Medulla oblongata (tissue), 1 donor: Measurements from ENCODE around the gene PTTG1IP.

ENCODE experiments used
- DNase-seq: peaks from one replicate; pipeline ENCODE4 v3.0.0-alpha.2; 2015; ENCODE audit errors: extremely low spot score

Gene PTTG1IP

DNA sequence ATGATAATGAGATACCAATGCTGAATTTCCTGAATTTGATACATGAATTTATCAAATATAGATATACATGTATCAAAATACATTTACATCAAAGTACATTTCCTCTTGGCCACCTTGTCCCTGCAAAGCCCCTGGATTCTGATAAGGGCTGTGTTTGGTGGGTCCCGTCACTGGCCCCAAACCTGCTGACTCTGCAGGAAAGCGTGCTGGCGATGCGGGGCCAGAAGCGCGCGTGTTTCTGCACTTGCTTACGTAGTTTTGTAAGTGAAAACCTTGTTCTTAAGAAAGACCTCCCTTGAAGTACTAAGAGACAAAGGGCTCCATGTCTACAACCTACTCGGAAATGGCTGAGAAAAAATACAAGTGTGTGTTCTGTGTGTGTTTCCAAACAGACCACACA, 36.2 kb upstream of the PTTG1IP start:
- DNase-seq = no peak

DNA sequence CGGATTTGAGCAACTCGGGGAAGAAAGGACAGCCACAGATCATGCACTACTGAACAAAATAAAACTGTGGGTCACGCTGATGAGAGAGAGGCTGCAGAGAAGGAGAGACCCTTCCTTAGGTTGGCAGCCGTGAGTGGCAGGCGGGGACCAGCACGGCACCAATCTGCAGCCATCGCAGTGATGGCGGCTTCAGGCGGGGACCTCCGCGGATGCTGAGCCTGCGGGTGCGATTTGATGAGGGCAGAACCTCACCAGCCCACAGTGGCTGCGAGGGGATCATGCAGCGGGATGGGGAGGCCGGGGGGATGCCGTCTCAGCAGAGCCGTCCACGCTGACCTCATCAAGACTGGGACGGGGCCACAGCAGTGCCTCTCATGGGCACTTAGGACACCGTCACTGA, 35.4 kb upstream of the PTTG1IP start:
- DNase-seq = no peak

DNA sequence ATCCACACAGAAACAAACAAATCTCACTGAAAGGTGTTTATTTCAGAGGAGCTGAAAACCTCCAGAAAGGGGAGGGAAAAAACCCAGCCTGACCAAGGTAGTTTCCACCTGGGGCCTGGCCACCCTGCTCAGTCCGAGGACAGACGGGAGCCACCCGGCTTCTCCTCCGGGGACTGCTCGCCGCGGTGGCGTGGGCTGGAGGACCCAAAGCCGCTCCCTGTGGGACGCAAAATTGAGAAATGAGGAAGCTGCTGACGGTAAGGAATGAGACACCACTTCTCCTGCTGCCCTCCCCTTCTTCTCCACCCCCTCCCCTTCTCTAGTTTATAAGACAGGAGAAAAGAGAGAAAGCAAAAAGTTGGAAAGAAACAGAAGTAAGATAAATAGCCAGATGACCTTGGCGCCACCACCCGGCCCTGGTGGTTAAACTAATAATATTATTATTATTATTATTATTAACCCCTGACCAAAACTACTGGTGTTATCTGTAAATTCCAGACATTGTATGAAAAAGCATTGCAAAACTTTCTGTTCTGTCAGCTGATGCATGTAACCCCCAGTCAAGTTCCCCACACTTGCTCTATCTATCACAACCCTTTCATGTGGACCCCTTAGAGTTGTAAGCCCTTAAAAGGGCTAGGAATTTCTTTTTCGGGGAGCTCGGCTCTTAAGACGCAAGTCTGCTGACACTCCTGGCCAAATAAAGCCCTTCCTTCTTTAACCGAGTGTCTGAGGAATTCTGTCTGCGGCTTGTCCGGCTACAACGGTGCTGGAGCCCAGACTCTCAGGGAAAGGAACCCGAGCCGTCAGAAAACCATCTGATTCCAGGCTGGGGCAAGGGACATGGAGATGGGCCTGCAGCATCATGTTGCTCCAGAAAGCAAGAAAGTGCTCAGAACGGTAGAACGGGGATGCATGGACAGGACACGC, 34.7 kb upstream of the PTTG1IP start:
- peak; percentile 69 for DNase-seq

DNA sequence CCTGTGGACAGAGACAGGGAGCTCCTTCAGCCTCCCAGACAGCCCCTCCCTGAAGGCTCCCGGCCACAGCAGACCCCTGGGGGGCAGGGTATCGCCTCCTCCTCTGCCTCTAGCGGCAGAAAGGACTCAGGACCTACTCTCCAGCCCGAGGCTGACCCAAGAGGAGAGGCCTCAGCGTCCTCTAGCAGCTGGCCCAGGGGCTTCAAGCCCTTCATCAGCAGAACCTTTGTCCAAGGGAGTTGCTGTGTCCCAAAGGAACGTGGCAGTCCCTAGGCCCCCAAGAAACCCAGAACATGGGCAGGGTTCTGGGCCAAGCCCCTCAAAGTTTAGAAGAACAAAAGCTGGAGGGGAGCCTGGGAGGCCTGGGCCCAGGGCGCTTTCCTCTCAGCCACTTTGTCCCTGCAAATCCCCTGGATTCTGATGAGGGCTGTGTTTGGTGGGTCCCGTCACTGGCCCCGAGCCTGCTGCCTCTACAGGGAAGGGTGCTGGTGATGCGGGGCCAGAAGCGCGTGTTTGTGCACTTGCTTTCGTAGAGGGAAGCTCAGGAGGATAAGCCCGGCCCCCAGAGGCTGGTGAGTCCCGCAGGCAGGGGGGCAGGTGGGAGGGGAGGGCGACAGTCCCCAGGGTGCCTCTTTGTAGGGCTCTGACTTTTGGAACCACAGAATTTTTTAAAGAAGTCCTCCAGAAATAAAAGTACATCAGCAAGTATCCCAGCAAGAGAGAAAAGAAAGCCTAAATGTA, 33.9 kb upstream of the PTTG1IP start:
- DNase-seq = no peak

DNA sequence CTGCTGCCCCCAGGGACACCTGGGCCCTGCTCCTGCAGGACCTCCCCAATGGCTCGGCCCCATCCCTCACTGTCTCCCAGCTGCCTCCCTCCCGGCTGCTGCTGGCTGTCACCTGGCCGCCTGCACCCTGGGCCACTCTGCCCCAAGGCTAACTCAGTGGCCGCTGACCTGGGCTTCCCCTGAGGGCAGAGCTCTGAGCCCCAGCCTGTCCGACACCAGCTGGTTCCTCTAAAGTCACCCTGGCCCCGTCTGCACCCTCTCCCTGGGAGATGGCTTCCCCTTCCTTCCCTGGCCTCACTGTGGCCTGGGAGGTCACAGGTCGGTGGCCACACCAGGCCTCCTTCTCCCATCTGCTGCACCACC, 32.2 kb upstream of the PTTG1IP start:
- no peak for DNase-seq

DNA sequence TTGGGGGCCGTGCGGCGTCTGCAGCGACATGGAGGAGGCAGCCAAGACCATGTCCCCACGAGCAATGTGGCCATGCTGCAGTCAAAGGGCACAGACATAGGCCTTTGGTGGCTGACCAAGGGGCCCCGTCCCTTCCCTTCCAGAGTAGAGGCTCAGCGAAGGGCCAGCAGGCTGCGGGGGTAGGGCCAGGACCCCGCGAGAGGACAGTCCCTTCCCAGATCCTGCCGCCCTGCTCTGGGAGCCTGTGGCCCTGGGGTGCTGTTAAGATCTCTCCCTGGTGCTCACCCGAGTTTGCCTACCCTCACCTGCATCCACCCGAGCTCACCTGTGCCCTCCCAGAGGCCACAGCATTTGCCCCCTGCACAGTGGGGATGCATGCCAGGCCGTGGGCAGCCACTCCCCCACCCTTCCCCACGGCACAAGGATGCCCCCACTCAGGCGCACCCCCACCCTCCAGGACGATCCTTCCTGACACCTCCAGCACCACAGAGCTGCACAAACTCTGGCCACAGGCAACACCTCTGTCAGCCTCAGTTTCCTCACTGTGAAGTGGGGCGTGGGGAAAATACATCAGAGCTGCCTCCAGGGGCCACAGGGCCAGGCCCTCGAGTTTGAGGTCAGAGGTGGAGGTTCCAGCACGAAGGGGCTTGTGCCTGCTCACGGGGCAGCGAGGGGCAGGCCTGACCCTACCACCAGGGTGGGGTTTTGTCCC, 31.7 kb upstream of the PTTG1IP start:
- no peak for DNase-seq

DNA sequence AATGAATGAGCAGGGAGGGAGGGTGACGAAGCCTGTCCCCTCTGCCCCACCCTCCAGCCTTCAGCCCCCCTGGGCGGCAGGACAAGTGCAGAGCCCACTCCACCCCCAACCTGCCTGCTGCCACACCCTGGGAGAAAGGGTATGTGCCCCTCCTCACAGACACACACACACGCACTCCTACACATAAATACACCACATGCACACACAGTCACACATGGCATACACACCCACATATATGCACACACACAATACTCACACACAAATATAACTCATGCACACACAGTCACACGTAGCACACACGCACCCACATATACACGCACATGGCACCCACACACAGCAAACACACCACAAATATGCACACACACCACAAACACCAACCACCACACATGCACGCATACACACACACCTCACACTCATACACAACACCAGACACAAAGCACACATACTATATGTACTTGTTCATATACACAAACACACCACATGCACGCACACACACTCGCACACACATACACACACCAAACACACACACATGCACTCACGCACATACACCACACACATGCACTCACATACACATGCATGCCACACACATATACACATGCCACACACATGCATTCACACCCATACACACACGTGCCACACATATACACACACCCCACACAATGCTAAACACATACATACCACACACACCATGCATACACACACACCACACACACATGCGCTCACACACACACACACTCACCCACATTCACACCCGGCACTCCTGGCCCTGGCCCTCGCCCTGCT, 30.8 kb upstream of the PTTG1IP start:
- DNase-seq = no peak

DNA sequence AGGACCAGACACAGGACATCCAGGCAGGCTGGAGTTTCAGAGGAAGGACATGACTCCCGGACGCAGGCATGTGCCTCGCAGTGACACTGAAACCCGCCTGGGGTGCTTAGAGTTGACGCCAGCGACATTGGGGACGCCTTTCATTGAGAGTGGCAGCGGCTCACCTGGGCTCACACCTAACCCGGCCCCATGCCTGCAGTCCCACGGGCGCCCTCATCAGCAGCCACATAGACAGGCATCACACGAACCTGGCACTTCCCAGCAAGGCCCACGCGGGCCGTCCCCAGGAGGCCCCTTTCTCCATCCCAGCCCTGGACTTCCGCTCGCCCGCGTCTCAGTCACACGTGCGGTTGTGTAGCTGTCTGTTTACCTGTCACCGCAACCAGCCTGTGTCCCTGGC, 30.2 kb upstream of the PTTG1IP start:
- no peak for DNase-seq

DNA sequence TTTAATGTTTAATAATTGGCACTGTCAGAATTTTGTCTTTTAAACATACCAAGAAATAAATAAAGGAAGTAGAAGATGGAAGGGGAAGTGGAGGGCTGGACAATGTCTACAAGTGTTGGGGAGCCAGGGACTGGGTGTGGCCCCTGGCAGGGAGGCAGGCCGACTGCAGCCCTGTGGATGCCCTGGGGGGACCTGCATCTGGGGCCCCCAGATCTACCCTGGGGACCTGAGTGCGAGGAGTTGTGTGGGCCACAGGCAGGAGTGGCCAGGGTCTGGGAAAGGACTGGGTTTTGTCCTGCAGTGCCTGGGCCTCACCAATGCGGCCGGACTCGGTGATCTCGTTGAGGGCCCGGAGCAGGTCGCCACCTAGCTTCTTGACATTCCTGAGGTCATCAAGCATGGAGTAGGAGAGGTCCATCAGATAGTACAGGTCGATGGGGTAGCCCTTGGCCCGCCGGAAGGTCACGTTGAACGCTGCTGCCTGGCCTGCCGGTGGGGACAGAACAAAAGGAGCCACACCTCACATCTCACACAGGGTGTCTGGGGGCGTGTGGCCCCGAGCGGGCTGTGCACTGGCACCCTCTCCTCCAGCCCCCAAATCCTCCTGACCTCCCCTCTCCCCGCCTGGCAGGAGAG, 29.7 kb upstream of the PTTG1IP start:
- DNase-seq = peak; percentile 26

DNA sequence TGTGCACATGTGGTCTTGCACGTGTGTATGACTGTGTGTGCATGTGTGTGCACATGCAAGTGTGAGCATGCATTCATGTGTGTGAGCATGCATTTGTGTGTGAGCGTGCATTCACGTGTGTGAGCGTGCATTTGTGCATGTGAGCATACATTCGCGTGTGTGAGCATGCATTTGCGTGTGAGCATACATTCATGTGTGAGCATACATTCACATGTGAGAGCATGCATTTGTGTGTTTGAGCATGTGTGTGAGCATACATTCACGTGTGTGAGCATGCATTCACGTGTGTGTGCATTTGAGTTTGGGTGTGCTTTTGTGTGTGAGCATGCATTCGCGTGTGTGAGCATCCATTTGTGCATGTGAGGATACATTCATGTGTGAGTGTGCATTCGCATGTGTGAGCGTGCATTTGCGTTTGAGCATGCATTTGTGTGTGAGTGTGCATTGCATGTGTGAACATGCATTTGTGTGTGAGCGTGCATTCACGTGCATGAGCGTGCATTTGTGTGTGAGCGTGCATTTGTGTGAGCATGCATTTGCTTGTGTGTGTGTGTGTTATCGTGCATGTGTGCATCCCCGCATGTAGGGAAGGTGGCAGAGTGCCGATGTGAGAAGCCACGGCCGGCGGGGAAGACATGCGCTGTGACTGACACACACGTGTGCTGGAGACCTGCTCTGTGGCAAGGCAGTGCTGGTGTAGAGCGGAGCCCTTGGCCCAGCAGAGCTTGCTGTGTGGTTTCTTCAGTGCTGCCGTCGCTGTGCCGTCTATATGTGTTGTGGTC, 29.0 kb upstream of the PTTG1IP start:
- no peak for DNase-seq

DNA sequence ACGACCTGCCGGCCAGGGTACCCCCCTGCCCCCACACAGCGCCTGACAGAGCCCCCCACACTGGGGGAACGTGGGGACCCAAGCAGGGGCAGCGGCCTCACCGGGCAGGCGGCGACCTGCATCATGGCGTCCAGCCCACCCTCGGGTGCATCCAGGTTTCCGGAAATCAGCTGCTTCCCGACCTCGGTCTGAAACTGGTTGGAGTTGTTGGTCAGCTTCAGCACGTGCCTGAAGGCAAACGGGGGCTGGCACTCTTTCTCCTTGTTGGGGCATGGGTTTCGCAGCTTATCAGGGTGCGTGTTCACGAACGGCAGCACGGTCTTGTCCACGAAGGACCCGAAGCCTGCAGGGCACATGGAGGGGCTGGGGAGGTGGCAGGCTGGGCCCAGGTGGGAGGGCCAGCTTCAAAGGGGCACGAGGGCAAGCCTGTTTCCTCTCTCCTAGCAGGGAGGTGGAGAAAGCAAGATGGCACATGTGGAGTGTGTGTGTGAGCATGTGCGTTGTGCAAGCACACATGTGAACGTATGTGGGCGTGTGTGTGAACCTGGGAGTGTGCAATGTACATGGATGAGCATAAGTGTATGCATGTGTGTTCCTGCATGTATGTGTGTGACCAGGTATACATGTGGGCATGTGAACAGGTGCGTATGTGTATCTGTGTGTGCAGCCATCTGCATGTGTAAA, 28.0 kb upstream of the PTTG1IP start:
- DNase-seq = no peak

DNA sequence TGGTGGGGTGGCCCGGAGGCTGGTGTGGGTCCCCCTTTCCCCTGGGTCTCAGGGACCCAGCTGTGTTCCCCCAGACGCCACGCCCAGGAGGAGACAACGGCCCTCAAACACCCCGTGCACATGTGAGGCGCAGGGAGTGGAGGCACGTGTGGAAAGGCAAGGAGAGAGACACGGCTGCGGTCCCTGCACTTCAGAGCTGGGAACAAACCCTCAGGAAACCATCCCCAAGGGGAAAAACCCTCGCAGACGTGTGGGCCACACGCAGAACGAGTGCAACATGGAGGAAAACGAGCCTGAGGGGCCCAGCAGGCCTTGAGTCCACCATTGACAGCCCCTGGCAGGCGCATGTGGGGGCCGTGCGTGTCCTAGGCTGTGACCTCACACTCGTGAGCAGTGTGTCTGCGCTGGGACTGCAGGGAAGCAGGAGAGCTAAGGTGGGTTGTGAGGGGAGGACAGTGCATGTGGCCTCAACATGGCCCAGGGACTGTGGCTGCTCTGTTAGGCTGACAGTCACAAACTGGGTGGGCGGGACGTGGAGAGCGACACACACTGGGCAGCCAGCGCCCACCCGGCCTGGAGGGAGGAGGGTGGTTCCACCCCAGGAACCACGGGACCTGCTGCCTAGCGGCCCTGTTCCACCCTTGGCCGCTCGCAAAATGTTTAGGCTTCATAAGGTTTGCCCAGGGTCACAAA, 27.2 kb upstream of the PTTG1IP start:
- DNase-seq = no peak

DNA sequence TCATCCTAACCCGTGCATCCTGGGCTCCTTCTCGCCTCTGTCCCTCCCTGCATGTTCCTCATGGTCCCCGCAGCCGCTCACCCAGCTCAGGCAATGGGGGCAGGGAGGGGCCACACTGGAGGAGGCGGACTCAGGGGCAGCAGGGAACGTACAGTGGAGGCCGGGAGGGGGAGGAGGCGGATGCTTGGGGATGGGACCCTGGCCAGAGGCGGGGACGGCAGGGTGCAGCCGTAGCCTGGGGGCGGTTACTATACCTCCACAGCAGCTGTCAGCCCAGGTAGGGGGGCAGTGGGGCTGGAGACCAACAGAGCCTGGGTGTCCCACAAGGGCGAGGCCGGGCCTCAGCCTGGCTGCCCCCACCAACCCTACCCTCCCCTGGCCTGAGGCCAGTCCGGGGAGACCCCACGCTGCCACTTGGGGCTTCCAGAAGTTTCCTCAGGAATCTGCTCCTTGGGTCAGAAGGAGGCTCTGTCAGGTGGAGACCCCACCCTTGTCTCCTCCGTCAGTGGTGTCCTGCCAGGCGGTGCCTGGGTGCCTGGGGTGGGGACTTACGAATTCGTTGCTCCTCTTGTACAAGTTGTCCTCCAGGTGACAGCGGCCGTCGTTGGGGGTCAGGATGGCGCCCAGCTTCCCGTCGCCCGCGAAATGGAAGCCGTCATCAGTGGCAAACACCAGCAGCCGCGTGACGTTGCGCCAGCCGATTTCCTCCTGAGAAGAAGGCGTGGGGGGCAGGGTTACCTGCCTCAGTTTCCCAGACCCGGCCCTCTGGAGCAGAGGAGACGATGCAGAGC, 26.5 kb upstream of the PTTG1IP start:
- no peak for DNase-seq

DNA sequence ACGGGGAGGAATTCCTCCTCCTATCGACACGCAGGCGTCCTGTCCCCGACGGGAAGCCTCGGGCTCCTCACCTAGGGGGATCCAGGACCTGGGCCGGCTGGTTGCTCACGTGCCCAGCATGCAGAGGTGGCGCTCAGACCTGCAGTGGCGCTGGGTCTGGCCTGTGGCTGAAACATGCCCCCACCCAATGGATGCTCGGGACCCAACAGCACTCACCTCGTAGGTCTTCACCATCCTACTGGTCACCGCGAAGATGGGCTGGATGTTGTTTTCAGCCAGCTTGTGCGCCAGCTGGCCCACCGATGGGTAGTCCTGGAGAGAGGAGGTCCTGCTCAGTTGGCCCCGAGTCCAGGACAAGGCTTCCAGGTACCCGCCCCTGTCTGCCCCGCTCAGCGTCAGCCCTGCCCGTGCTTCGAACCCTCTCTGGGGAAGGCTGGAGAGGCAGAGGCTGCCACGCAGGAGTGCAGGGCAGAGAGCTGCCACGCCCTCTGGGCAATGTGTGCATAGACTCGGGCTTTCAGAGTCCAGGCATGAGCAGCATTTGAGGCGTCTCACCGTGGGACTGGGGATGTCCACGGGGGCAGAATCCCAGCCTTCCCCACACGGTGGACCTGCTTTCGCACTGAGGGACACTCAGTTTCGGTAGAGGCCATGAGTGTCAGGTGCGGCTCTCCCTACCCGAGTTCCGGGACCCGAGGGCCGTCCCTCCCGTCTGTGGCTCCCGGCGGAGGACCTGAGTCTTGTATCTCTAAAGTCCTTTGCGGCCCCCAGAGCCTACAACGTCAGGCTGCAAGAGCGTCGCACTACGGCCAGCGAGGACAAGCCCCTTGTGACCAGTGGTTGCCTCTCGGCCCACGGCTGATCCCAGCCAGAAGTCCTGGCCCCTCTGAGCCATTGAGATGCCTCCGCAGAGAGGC, 25.6 kb upstream of the PTTG1IP start:
- no peak for DNase-seq

DNA sequence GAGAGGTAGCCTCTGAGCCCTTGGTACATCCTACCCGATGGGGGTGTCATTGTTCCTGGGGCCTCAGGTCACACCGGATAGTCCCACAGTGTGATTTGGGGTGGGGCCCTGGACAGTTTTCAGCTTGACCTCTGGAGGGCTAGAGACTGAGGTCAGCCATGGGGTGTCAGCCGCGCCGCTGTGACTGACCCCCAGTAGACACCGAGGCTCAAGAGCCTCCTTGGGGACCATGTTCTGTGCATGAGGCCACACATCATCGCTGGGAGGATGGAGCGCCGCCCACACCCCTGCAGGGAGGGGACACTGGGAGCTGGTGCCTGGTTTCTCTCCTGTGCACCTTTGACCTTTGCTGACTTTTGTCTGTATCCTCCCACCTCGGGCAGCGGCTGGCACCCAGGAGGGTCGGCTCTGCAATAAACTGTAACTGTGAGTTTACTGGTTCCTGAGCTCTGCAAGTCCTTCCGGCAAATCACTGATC, 24.6 kb upstream of the PTTG1IP start:
- DNase-seq = no peak

DNA sequence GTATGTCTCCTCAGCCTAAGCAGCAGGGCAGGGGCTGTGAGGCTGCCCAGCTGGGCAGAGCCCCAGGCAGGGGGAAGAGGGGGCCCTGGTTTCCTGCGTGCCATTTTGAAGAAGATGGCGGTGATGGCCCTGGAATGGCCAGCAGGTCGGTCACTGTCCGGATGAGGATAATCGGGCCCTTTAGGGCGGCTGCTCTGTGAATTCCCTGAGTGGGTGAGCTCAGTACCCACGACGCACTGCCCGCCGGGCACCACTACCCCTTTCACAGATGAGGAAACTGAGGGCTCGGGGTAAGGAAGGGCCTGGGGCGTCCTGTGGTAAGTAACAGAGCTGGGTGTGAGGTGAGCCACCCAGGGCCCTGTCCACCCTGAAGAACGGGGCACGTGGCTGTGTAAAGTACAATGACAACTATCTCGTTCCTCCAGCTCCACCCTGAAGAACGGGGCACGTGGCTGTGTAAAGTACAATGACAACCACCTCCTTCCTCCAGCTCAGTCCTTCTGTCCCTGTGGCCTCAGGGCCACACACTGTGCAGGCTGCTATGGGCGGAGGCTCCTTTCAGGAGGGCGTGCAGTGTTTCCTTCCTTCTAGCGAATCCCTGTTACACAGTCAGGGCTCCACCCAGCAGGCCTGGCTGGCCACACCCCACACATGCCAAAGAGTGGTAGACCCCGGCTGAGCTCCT, 24.0 kb upstream of the PTTG1IP start:
- DNase-seq = no peak
